HG02798 (cell line): ENCODE results near the gene LMO7.

Experiments
- ATAC-seq: cut with Tn5 transposase; IDR thresholded peaks from one replicate; pipeline ENCODE4 v1.9.1; 2021; ENCODE audit warnings: mild to moderate bottlenecking; ENCODE audit not compliant: unreplicated experiment, poor library complexity

Gene LMO7

GRCh38 chr13:75873494-75873893 is 237.4 kb downstream of the LMO7 start:
- ATAC-seq, result no peak

GRCh38 chr13:75875450-75875849 is 239.3 kb downstream of the LMO7 start:
- ATAC-seq, result no peak

GRCh38 chr13:75876142-75877050 is 240.3 kb downstream of the LMO7 start:
- peak; percentile 92 for ATAC-seq

- no peak for ATAC-seq
These were observed 240.9 kb downstream of the LMO7 start for GRCh38 chr13:75877071-75877470.

GRCh38 chr13:75879656-75880055 is 243.5 kb downstream of the LMO7 start:
- ATAC-seq, result no peak

- ATAC-seq, result no peak
These were observed 245.1 kb downstream of the LMO7 start for GRCh38 chr13:75881109-75881775.

GRCh38 chr13:75882261-75882660 is 246.1 kb downstream of the LMO7 start:
- ATAC-seq, result no peak

GRCh38 chr13:75889427-75889826 is 253.3 kb downstream of the LMO7 start:
- ATAC-seq, result no peak

GRCh38 chr13:75895168-75895567 is 259.0 kb downstream of the LMO7 start:
- no peak for ATAC-seq

GRCh38 chr13:75896271-75896670 is 260.1 kb downstream of the LMO7 start:
- no peak for ATAC-seq

GRCh38 chr13:75897386-75897785 is 261.3 kb downstream of the LMO7 start:
- no peak for ATAC-seq

- ATAC-seq, result no peak
These were observed 265.4 kb downstream of the LMO7 start for GRCh38 chr13:75901501-75901900.

- ATAC-seq, result no peak
These were observed 266.3 kb downstream of the LMO7 start for GRCh38 chr13:75902166-75903104.

GRCh38 chr13:75904012-75904411 is 267.9 kb downstream of the LMO7 start:
- no peak for ATAC-seq

- no peak for ATAC-seq
These were observed 270.2 kb downstream of the LMO7 start for GRCh38 chr13:75906315-75906714.

GRCh38 chr13:75907044-75907443 is 270.9 kb downstream of the LMO7 start:
- ATAC-seq, result no peak

GRCh38 chr13:75908141-75908540 is 272.0 kb downstream of the LMO7 start:
- ATAC-seq, result no peak
